ENCODE results near the gene ARFGEF2.

GRCh38 chr20:49032455-49032854, 110.9 kb downstream of the ARFGEF2 start:
- TF ChIP-seq, protein P1, sequence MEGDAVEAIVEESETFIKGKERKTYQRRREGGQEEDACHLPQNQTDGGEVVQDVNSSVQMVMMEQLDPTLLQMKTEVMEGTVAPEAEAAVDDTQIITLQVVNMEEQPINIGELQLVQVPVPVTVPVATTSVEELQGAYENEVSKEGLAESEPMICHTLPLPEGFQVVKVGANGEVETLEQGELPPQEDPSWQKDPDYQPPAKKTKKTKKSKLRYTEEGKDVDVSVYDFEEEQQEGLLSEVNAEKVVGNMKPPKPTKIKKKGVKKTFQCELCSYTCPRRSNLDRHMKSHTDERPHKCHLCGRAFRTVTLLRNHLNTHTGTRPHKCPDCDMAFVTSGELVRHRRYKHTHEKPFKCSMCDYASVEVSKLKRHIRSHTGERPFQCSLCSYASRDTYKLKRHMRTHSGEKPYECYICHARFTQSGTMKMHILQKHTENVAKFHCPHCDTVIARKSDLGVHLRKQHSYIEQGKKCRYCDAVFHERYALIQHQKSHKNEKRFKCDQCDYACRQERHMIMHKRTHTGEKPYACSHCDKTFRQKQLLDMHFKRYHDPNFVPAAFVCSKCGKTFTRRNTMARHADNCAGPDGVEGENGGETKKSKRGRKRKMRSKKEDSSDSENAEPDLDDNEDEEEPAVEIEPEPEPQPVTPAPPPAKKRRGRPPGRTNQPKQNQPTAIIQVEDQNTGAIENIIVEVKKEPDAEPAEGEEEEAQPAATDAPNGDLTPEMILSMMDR (conservative IDR thresholded peaks at IDR 0.05; ENCODE audit: low read length), result no peak
- TF ChIP-seq EZH2phosphoT487 (IDR thresholded peaks at IDR 0.05; ENCODE audit: borderline replicate concordance), result no peak

Data from Loucy (cell line).